ENCODE data around the gene HOXA3.

GRCh38 chr7:27125986-27126394, 26.4 kb downstream of the HOXA3 start:
- no peak for TF ChIP-seq POLR2A (IDR thresholded peaks at IDR 0.05)
- no peak for TF ChIP-seq CTCF (IDR thresholded peaks at IDR 0.05)
- TF ChIP-seq POLR2AphosphoS5 (IDR thresholded peaks at IDR 0.05) = no peak

Measured in breast epithelium (tissue), 3 donors.